Heart left ventricle (tissue), 13 donors: ENCODE data around the gene PALS1.

ENCODE experiments used
- POLR2A ChIP-seq, 2 donors: fragments of 450-650 bp; IDR thresholded peaks; one replicate each; pipeline ENCODE4 v1.6.1; 2017; ENCODE audit warnings: antibody characterized with exemption in 2 of 2, mild to moderate bottlenecking in 2 of 2, moderate library complexity in 2 of 2
- TF ChIP-seq, protein P1 (sequence below), 12 donors: fragments of 200-600 bp; sonication (generic) in 4 of 12; IDR thresholded peaks; one replicate each; pipeline versions ENCODE4 v1.5.0 to v1.8.0; 2018 to 2022; ENCODE audit warnings: antibody characterized with exemption in 12 of 12, mild to moderate bottlenecking in 5 of 12
- donor health status: ischemic (EF 13 %, LVEDD 7.1; RV severe dilation, severe dysfunction).
- donor health status: DM: no; HTN: yes; CAD: no.
- donor health status: DM: no; HTN: no; CAD: no.
- donor health status: ischemic (EF 25% LVEDD 6.9; RV normal size, moderate dysfunction).
- donor health status: ischemic (EF 25% LVEDD 5.7; RV mildly dilated, moderate dysfunction).
- donor health status: ischemic (EF 35%, LVEDD 5.7; RV mildly dilated, moderate dysfunction).
- donor health status: nonischemic (EF 11% LVEDD 7.7; RV severe dilation, severe dysfunction).
- donor health status: DM: yes; HTN: yes; CAD: no.
- donor health status: PGD.
- donor health status: ischemic (EF 29% LVEDD 5.4; RV normal size, mild dysfunction).
- donor health status: nonischemic (EF 23%, LVEDD 6.1; RV moderate dilation, normal function).

DNA sequence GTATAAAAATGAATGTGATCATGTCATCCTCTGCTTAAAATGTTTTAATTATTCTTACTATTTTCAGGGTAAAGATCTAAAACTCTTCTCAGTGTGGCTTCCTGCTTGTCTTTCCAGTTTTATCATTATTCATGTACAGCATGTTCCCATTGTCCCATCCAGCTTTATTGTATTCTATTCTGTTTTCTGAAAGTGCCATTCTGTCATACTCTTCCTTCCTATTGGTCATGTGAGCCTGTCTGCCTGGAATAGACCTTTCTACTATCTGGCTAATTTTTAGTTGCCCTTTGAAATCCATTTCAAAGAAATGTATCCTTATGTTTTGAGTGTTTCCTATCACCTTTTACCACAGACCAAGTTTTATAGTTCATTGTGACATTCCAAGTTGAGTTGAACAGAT lies 34.9 kb downstream of the PALS1 start:
- TF ChIP-seq, protein P1, sequence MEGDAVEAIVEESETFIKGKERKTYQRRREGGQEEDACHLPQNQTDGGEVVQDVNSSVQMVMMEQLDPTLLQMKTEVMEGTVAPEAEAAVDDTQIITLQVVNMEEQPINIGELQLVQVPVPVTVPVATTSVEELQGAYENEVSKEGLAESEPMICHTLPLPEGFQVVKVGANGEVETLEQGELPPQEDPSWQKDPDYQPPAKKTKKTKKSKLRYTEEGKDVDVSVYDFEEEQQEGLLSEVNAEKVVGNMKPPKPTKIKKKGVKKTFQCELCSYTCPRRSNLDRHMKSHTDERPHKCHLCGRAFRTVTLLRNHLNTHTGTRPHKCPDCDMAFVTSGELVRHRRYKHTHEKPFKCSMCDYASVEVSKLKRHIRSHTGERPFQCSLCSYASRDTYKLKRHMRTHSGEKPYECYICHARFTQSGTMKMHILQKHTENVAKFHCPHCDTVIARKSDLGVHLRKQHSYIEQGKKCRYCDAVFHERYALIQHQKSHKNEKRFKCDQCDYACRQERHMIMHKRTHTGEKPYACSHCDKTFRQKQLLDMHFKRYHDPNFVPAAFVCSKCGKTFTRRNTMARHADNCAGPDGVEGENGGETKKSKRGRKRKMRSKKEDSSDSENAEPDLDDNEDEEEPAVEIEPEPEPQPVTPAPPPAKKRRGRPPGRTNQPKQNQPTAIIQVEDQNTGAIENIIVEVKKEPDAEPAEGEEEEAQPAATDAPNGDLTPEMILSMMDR (IDR thresholded peaks at IDR 0.05) = no peak
- no peak for TF ChIP-seq POLR2A (IDR thresholded peaks at IDR 0.05)
